Dendritic cell treated with granulocyte-macrophage colony-stimulating factor and Interleukin-4, amounts not matched to agents 40 ng/mL and 50 ng/mL, for 4 days (primary cell): ENCODE results near the gene BTF3.
A peak's percentile ranks its signal among the peaks of the same experiment; 100 is the strongest.
"Not testable (repeated sequence)": the region's sequence is repeated elsewhere in the genome, so short reads cannot be mapped to it uniquely, and the experiment has no call there.

Experiments used
- H3K27ac Mint-ChIP-seq: one replicate; pipeline ENCODE4 v1.8.0; 2022; ENCODE audit warnings: mild to moderate bottlenecking, mixed read lengths
- H3K27me3 Mint-ChIP-seq: one replicate; pipeline ENCODE4 v1.8.0; 2022; ENCODE audit warnings: mild to moderate bottlenecking, mixed read lengths
- H3K36me3 Mint-ChIP-seq: one replicate; pipeline ENCODE4 v1.8.0; 2022; ENCODE audit warnings: low read depth, mixed read lengths
- H3K4me1 Mint-ChIP-seq: one replicate; pipeline ENCODE4 v1.8.0; 2022; ENCODE audit warnings: low read depth, mixed read lengths
- H3K4me3 Mint-ChIP-seq: one replicate; pipeline ENCODE4 v1.8.0; 2022; ENCODE audit warnings: mild to moderate bottlenecking, moderate library complexity, mixed read lengths
- H3K9me3 Mint-ChIP-seq: one replicate; pipeline ENCODE4 v1.8.0; 2022; ENCODE audit warnings: mixed read lengths
- intact Hi-C: fragments of 100-400 bp; cut with micrococcal nuclease; formaldehyde crosslinking; loops from one replicate; pipeline ENCODE4 v1.15.0; 2022

The BTF3 gene

GRCh38 chr5:73498057-73498992 is at the start of gene BTF3:
Gene BTF3, plus strand, starts transcription at chr5:73498442. Its CDS starts 226 bp downstream, at chr5:73498668.
- peak within 1 kb of the TSS; percentile 95 for H3K4me3 Mint-ChIP-seq
- H3K27me3 Mint-ChIP-seq, result peaks cover 9% of the 10 kb centered on the region
- peaks cover 54% of the 10 kb centered on the region for H3K36me3 Mint-ChIP-seq
- peaks cover 31% of the 10 kb centered on the region for H3K4me1 Mint-ChIP-seq
- no peaks in the 10 kb centered on the region for H3K9me3 Mint-ChIP-seq
- intact Hi-C loops, result loop anchor here (1.0 kb wide), 1 partner anchor 67 kb away; the partner anchor contains the start of genes ANKRA2 and UTP15
- H3K27ac Mint-ChIP-seq, result peak within 1 kb of the TSS; percentile 99

DNA sequence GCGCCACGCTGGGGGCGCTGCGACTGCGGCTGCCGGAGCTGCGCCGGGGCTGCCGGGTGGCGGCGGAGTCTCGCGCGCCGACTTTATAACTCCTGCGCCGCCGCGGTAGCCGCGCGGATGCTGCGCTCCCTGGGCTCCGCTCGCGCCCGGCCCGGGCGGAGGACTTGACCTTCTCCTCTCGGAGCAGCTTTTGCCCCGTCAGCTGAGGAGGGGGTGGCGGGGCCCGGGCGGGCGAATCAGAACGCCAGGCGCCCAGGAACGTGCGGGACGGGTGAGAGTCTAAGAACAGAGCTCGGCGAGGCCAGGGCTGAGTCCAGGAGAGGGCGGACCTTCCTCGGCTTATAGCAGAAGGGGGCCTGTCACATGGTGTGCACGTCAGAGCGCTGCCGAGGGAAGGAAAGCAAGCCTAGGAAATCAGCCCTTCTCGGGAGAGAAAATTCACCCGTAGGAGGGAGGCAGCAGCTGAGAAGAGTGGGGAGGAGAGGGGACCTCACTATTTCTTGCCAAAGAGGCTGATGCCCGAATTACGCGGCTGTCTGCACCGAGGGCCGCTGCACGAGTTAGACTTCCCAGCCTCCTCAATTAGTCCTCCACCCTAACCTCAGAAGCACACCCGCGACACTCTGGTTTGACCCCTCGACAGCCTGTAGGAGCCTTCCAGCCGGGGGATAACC is 49.6 kb upstream of the BTF3 start, which contains the start of gene FOXD1:
Gene FOXD1, minus strand, starts transcription at position 315 of the 674 bp plus-strand sequence. CDS start 415 bp downstream, outside the sequence.
- H3K27me3 Mint-ChIP-seq, result peaks cover 82% of the 10 kb centered on the region
- H3K4me3 Mint-ChIP-seq, result peak within 1 kb of the TSS; percentile 82
- no peaks in the 10 kb centered on the region for H3K9me3 Mint-ChIP-seq
- no peak within 1 kb of the TSS for H3K27ac Mint-ChIP-seq
- intact Hi-C loops, result loop anchor here (10.0 kb wide), 1 partner anchor 144 kb away; no protein-coding TSS in a partner anchor
- H3K4me1 Mint-ChIP-seq, result peaks cover 39% of the 10 kb centered on the region
- no peaks in the 10 kb centered on the region for H3K36me3 Mint-ChIP-seq

DNA sequence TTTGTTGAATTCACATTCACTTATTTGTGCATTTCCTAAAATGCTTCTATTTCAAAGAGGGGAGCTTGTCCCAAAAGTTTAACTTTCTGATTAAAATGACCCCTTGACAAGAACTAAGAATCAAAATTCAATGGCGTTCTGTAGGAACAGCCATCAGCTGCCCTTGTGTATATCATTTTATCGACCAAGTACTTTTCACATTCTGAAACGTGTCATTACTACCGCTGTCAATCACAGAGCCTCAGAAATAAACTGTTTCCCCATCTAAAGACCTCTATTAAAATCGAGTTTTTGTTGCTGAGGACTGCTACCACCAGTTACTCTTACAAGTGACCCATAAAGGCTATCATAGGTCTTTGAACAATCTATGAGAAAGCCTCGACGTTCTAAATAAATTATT is 48.1 kb upstream of the BTF3 start:
- Mint-ChIP-seq H3K27ac (no peak overlapping the region), H3K9me3 (no peaks in the 10 kb centered on the region), H3K4me3 (no peak overlapping the region), H3K4me1 (peaks cover 36% of the 10 kb centered on the region), H3K27me3 (peaks cover 77% of the 10 kb centered on the region), H3K36me3 (no peaks in the 10 kb centered on the region)
- intact Hi-C loops, result loop anchor here (5.0 to 10.0 kb wide), 2 partner anchors 233 to 365 kb away; no protein-coding TSS in a partner anchor

DNA sequence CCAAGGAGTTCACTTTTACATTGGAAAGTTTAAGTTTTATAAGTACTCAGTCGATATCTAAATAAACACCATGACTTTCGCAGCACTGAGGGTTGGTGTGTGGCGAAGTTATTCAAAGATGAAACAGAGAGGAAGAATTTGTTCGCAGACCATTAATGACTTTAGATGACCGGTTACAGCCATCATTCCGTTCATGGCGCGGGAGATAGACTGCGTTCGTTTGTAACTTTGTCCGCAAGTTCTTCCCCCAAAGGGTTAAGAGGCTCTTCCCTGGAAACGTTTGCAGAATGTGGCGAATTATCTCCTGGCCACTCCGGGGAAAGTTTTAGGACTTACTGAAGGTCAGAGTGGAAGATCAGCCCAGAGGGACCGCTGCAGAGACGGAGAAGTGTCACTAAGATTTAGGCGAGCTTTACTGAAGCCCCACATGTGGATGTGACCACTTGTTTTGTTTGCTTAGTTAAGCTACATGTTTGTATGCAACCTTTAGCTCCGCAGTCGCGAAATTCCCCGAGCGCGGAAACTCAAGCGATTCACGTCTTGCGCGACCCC is 47.5 kb upstream of the BTF3 start:
- Mint-ChIP-seq H3K4me3 (peak overlapping the region; percentile 46), H3K36me3 (no peaks in the 10 kb centered on the region), H3K27me3 (peaks cover 77% of the 10 kb centered on the region), H3K4me1 (peaks cover 36% of the 10 kb centered on the region), H3K27ac (no peak overlapping the region), H3K9me3 (no peaks in the 10 kb centered on the region)
- intact Hi-C loops, result loop anchor here (5.0 to 10.0 kb wide), 2 partner anchors 233 to 366 kb away; no protein-coding TSS in a partner anchor

DNA sequence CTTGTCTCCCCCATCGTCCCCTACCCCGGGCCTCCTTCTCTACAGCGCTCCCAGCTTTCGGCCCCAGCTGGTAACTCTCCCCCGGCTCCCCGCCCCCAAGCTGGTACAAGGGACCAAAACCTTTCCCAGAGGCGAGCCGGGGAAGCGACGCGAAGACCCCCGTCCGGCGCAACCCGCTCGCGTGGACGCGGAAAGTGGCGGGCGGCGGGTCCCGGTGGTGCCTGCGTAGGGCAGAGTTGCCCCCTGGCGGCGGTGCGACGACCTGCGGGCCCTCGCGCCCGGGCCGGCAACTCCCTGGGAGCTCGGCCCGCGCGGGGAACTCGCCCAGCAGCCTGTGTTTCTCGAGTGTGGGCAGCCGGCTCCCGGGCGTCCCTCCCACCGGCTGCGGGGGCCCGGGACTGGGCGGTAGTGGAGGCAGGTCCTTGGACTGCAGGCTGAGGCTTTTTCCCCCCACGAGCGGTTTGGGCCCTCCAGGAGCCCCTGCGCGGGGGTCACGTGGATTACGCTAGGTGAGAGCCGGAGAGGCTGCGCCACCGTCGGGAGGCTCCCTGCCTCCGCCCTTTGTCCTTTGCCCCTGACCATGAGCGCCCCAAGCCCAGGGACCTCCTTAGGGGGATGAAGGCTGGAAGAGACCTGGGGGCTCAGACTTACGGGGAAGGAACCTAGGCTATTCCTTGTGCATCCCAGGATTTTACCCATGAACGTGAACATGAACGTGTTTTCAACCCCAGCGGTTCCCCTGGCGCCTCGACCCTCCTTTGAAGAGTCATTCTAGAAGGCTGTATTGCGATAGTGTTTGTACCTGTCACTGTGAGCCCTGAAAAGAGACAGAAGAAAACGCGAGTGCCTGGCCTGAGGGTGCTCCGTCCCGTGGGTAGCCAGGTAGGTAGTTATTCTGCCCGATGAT is 46.8 kb upstream of the BTF3 start:
- Mint-ChIP-seq H3K27me3 (peaks cover 79% of the 10 kb centered on the region), H3K9me3 (no peaks in the 10 kb centered on the region), H3K4me3 (peak overlapping the region; percentile 46), H3K36me3 (no peaks in the 10 kb centered on the region), H3K4me1 (peaks cover 35% of the 10 kb centered on the region), H3K27ac (no peak overlapping the region)
- intact Hi-C loops, result loop anchor here (5.0 to 10.0 kb wide), 2 partner anchors 234 to 367 kb away; no protein-coding TSS in a partner anchor

DNA sequence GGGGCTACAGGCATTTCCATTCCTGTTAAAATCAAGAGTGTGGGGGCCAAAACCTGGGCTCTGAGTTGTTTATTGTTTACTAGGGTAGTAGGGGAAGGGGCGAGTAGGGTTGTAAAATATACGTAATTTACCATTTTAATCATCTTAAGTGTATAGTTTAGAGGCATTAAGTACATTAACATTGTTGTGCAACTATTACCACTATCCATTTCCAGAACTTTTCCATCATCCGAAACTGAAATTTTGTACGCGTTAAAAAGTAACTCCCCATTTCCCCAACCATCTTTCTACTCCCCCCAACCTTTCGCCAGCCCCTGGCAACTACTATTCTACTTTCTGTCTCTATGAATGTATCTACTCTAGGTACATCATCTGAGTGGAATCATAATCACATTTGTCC is 46.0 kb upstream of the BTF3 start:
- Mint-ChIP-seq H3K36me3 (no peaks in the 10 kb centered on the region), H3K9me3 (no peaks in the 10 kb centered on the region), H3K4me1 (peaks cover 31% of the 10 kb centered on the region), H3K27ac (no peak overlapping the region), H3K4me3 (no peak overlapping the region), H3K27me3 (peaks cover 79% of the 10 kb centered on the region)
- intact Hi-C loops, result loop anchor here (5.0 to 10.0 kb wide), 2 partner anchors 235 to 367 kb away; no protein-coding TSS in a partner anchor

DNA sequence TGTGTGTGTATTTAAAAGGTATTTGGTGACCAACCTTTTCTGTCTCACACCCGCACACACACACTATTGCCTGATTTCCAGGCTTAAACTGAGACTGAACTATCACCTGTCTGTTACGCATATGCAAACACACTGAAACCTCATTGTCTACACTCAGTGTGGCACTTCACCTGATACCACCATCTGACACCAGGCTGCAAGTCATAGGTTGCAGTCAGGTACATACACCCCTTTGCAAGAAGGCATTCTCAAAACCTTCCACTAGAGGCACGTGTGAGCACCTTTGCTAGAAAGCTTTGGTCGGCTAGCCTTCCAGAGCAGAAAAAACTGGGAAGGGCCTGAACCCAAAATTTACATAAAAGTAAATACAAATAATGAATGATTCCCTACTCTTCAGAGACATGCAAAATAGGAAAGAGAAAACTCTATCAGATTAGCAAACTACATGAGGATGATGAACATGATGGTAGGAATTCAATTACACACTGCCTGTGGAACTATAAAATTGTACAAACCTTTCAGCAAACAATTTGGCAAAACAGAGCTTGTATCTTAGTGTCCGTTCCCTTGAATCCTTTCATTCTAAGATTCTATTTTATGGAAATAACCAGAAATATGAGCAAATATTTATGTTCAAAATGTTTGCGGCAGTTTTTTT is 43.7 kb upstream of the BTF3 start:
- Mint-ChIP-seq H3K27me3 (peaks cover 77% of the 10 kb centered on the region), H3K4me1 (peaks cover 12% of the 10 kb centered on the region), H3K9me3 (no peaks in the 10 kb centered on the region), H3K27ac (no peak overlapping the region), H3K36me3 (no peaks in the 10 kb centered on the region), H3K4me3 (no peak overlapping the region)
- intact Hi-C loops, result loop anchor here (5.0 to 10.0 kb wide), 2 partner anchors 237 to 370 kb away; no protein-coding TSS in a partner anchor

- intact Hi-C loops, result loop anchor here (10.0 kb wide), 1 partner anchor 372 kb away; no protein-coding TSS in a partner anchor
- H3K9me3 Mint-ChIP-seq, H3K36me3 Mint-ChIP-seq, H3K4me3 Mint-ChIP-seq, H3K27ac Mint-ChIP-seq, H3K4me1 Mint-ChIP-seq: not testable (repeated sequence)
- peaks cover 74% of the 10 kb centered on the region for H3K27me3 Mint-ChIP-seq
Observed at GRCh38 chr5:73456462-73456861, 41.8 kb upstream of the BTF3 start.

DNA sequence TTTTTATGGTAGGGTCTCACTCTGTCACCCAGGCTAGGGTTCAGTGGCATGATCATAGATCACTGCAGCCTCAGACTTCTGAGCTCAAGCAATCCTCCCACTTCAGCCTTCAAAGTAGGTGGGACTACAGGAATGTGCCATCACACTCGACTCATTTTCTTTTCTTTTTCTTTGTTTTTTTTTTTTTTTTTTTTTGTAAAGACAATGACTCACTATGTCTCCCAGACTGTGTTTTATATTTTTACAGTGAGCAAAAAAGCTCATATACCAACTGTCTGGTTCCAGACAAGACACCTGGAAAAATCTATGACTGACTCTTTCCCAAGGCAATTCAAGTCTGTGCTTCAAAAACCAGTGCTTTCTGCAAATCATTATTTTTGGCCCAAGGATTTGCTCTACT is 38.9 kb upstream of the BTF3 start:
- H3K27me3 Mint-ChIP-seq, result peaks cover 55% of the 10 kb centered on the region

GRCh38 chr5:73460133-73460532 is 38.1 kb upstream of the BTF3 start:
- Mint-ChIP-seq H3K9me3 (no peaks in the 10 kb centered on the region), H3K36me3 (no peaks in the 10 kb centered on the region), H3K27ac (no peak overlapping the region), H3K27me3 (peaks cover 56% of the 10 kb centered on the region), H3K4me3 (no peak overlapping the region), H3K4me1 (no peaks in the 10 kb centered on the region)
- intact Hi-C loops, result no loop called here

More for the DNA sequence above, 38.9 kb upstream of the BTF3 start:
- Mint-ChIP-seq H3K36me3 (no peaks in the 10 kb centered on the region), H3K9me3 (no peaks in the 10 kb centered on the region), H3K27ac (no peak overlapping the region), H3K4me3 (no peak overlapping the region), H3K4me1 (no peaks in the 10 kb centered on the region)
- intact Hi-C loops, result loop anchor here (10.0 kb wide), 1 partner anchor 375 kb away; no protein-coding TSS in a partner anchor

DNA sequence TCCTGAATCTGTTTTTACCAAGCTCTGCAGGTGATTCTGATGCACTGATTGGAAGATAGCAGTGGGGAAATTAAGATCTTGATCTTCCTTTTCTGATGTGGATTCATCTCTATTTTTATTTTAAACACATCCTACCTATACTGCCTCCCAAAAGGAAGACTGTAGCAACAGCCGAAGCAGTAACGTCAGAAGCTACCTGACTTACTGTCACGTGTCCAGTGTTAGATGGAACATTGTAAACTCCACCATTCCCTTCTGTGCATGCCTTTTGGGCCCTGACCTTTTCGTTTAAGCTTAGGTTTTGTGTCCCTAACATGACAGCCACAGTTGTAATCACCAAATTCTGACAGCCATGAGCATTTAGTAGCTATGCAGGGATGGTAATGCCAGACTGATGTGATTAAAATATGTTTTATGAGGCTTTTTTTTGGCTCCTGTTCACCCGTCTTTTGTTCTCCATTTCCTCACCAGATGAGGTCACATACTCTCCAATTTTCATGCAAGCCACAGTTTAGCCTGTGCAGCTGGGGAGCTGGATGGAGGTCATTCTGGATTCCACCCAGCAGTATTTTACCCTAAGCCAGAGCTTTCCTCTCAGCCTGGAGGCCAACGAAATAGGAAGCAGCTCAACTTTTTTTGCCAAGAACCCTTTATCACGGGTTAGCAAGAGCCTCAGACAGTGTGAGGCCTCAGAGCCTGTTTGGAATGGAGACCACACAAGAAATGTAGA is 34.1 kb upstream of the BTF3 start:
- Mint-ChIP-seq H3K4me3 (no peak overlapping the region), H3K4me1 (no peaks in the 10 kb centered on the region), H3K9me3 (no peaks in the 10 kb centered on the region), H3K27ac (no peak overlapping the region), H3K36me3 (no peaks in the 10 kb centered on the region), H3K27me3 (peaks cover 44% of the 10 kb centered on the region)
- intact Hi-C loops, result no loop called here

DNA sequence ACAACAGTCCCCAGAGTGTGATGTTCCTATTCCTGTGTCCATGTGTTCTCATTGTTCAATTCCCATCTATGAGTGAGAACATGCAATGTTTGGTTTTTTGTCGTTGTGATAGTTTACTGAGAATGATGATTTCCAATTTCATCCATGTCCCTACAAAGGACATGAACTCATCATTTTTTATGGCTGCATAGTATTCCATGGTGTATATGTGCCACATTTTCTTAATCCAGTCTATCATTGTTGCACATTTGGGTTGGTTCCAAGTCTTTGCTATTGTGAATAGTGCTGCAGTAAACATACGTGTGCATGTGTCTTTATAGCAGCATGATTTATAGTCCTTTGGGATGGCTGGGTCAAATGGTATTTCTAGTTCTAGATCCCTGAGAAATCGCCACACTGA is 29.6 kb upstream of the BTF3 start:
- H3K4me3 Mint-ChIP-seq, H3K4me1 Mint-ChIP-seq, H3K36me3 Mint-ChIP-seq, H3K9me3 Mint-ChIP-seq, intact Hi-C loops, H3K27ac Mint-ChIP-seq: not testable (repeated sequence)
- H3K27me3 Mint-ChIP-seq, result peaks cover 35% of the 10 kb centered on the region
